HEK293T (cell line): ENCODE results near the gene ZNF429.

Source experiments
- CTCF ChIA-PET: fragments of 350-600 bp; formaldehyde crosslinking; extraction: SDS; loops from one replicate; lab custom pipeline; 2021; ENCODE audit warnings: antibody characterized with exemption, inconsistent platforms; lab: Yijun Ruan, JAX
- POLR2A ChIA-PET: fragments of 350-600 bp; formaldehyde crosslinking; extraction: SDS; loops from one replicate; lab custom pipeline; 2020; ENCODE audit warnings: antibody characterized with exemption, inconsistent platforms; lab: Yijun Ruan, JAX
- DNase-seq: peaks from one replicate; pipeline ENCODE4 v3.0.0; 2012; ENCODE audit warnings: mixed read lengths; ENCODE audit errors: extremely low spot score
- ARNT ChIP-seq: fragments of 450-650 bp; IDR thresholded peaks from 2 replicates; pipeline ENCODE4 v1.6.1; 2017; ENCODE audit warnings: mild to moderate bottlenecking
- BHLHE40 ChIP-seq: fragments of 450-650 bp; IDR thresholded peaks from 2 replicates; pipeline ENCODE4 v1.6.1; 2016; ENCODE audit warnings: mild to moderate bottlenecking, moderate library complexity, borderline replicate concordance
- CTBP1 ChIP-seq: fragments of 450-650 bp; IDR thresholded peaks from 2 replicates; pipeline ENCODE4 v1.6.1; 2016; ENCODE audit warnings: borderline replicate concordance
- ELF4 ChIP-seq: fragments of 450-650 bp; IDR thresholded peaks from 2 replicates; pipeline ENCODE4 v1.6.1; 2017; ENCODE audit warnings: antibody characterized with exemption
- FOXA1 ChIP-seq: fragments of 450-650 bp; IDR thresholded peaks from 2 replicates; pipeline ENCODE4 v1.6.1; 2016; ENCODE audit warnings: mild to moderate bottlenecking
- FOXK2 ChIP-seq: fragments of 450-650 bp; IDR thresholded peaks from 2 replicates; pipeline ENCODE4 v1.6.1; 2016; ENCODE audit warnings: mild to moderate bottlenecking
- FOXM1 ChIP-seq: fragments of 450-650 bp; IDR thresholded peaks from 2 replicates; pipeline ENCODE4 v1.6.1; 2017; ENCODE audit warnings: mild to moderate bottlenecking, borderline replicate concordance
- HDGF ChIP-seq: fragments of 450-650 bp; IDR thresholded peaks from 2 replicates; pipeline ENCODE4 v1.6.1; 2017; ENCODE audit warnings: antibody characterized with exemption, borderline replicate concordance
- L3MBTL2 ChIP-seq: fragments of 450-650 bp; conservative IDR thresholded peaks from 2 replicates; pipeline ENCODE4 v1.6.1; 2016; ENCODE audit warnings: mild to moderate bottlenecking
- LEF1 ChIP-seq: fragments of 450-650 bp; IDR thresholded peaks from 2 replicates; pipeline ENCODE4 v1.6.1; 2017; ENCODE audit warnings: mild to moderate bottlenecking, borderline replicate concordance
- NFRKB ChIP-seq: fragments of 450-650 bp; IDR thresholded peaks from 2 replicates; pipeline ENCODE4 v1.6.1; 2016; ENCODE audit warnings: mild to moderate bottlenecking, moderate library complexity
- PKNOX1 ChIP-seq: fragments of 450-650 bp; IDR thresholded peaks from 2 replicates; pipeline ENCODE4 v1.6.1; 2016
- SP1 ChIP-seq: fragments of 450-650 bp; IDR thresholded peaks from 2 replicates; pipeline ENCODE4 v1.6.1; 2017
- SUZ12 ChIP-seq: fragments of 450-650 bp; IDR thresholded peaks from 2 replicates; pipeline ENCODE4 v1.6.1; 2016; ENCODE audit warnings: mild to moderate bottlenecking
- TARDBP ChIP-seq: fragments of 450-650 bp; IDR thresholded peaks from 2 replicates; pipeline ENCODE4 v1.6.1; 2016
- ZNF384 ChIP-seq: fragments of 450-650 bp; IDR thresholded peaks from 2 replicates; pipeline ENCODE4 v1.6.1; 2016

The ZNF429 gene

GRCh38 chr19:21505459-21506451 lies at the start of gene ZNF429:
Gene ZNF429, plus strand, starts transcription at chr19:21505602. Its CDS starts 170 bp downstream, at chr19:21505772.
- peak; percentile 81 for DNase-seq
- TF ChIP-seq PKNOX1 (peak; percentile 98), ELF4 (peak; percentile 45), SP1 (no peak)
- ChIA-PET CTCF (no interaction called here), POLR2A (interaction anchor here (1.0 kb wide), 1 partner anchor 176 kb away, joined by 3 read pairs; the partner anchor contains the start of gene ZNF708)

- DNase-seq: no peak
- CTCF ChIA-PET: no interaction called here
- no peak for TF ChIP-seq FOXM1
- no peak for TF ChIP-seq NFRKB
- POLR2A ChIA-PET: no interaction called here
Measured at GRCh38 chr19:21460686-21461085, 44.7 kb upstream of the ZNF429 start.

- no peak for TF ChIP-seq FOXK2
- TF ChIP-seq SP1: no peak
- TF ChIP-seq ELF4: no peak
- TF ChIP-seq ARNT: no peak
- ChIA-PET CTCF (no interaction called here), POLR2A (no interaction called here)
Measured at GRCh38 chr19:21462540-21462939, 42.9 kb upstream of the ZNF429 start.

GRCh38 chr19:21463449-21464105 lies 41.8 kb upstream of the ZNF429 start:
- CTCF ChIA-PET: no interaction called here
- POLR2A ChIA-PET: no interaction called here

More at GRCh38 chr19:21462540-21462939, 42.9 kb upstream of the ZNF429 start:
- no peak for DNase-seq

GRCh38 chr19:21466627-21467026 lies 38.8 kb upstream of the ZNF429 start:
- CTCF ChIA-PET: interaction anchor here (0.6 kb wide), 1 partner anchor 257 kb away, joined by 4 read pairs; no protein-coding TSS in a partner anchor
- DNase-seq: no peak
- POLR2A ChIA-PET: no interaction called here
- TF ChIP-seq SP1 (no peak), FOXA1 (no peak), ARNT (no peak), ELF4 (no peak), CTBP1 (no peak), PKNOX1 (no peak), NFRKB (no peak), HDGF (no peak)

More at GRCh38 chr19:21463449-21464105, 41.8 kb upstream of the ZNF429 start:
- TF ChIP-seq LEF1 (no peak), NFRKB (no peak), L3MBTL2 (no peak), SP1 (no peak), FOXK2 (no peak), PKNOX1 (no peak), HDGF (no peak), ELF4 (no peak), BHLHE40 (no peak), ARNT (no peak), TARDBP (no peak)
- DNase-seq: no peak

- POLR2A ChIA-PET: no interaction called here
- CTCF ChIA-PET: no interaction called here
- no peak for TF ChIP-seq BHLHE40
- TF ChIP-seq NFRKB: no peak
- no peak for TF ChIP-seq ZNF384
- TF ChIP-seq L3MBTL2: no peak
- TF ChIP-seq FOXM1: no peak
- no peak for TF ChIP-seq ELF4
- no peak for TF ChIP-seq SUZ12
- no peak for DNase-seq
Measured at GRCh38 chr19:21468791-21469190, 36.6 kb upstream of the ZNF429 start.

GRCh38 chr19:21472507-21472906 lies 32.9 kb upstream of the ZNF429 start:
- no peak for DNase-seq
- TF ChIP-seq SUZ12: no peak
- TF ChIP-seq NFRKB: no peak
- no peak for TF ChIP-seq SP1
- no peak for TF ChIP-seq ELF4
- TF ChIP-seq FOXA1: no peak
- no peak for TF ChIP-seq HDGF
- TF ChIP-seq TARDBP: no peak
- TF ChIP-seq FOXM1: no peak
- no peak for TF ChIP-seq FOXK2
- TF ChIP-seq CTBP1: no peak
- TF ChIP-seq PKNOX1: no peak
- no peak for TF ChIP-seq BHLHE40
- no peak for TF ChIP-seq ZNF384
- TF ChIP-seq LEF1: no peak
- TF ChIP-seq ARNT: no peak
- CTCF ChIA-PET: no interaction called here
- POLR2A ChIA-PET: no interaction called here
